GM12878 (cell line): ENCODE measurements around the gene AKAP13. TPM values are rescaled to one million over a fixed set of nuclear protein-coding genes. Genes with fewer than 3 reads are reported as not detected.

Source experiments
- ATAC-seq: fragments of 200-7000 bp; cut with Tn5 transposase; 3 replicates; pipeline ENCODE4 v1.9.1; 2020; ENCODE audit warnings: mild to moderate bottlenecking, moderate library complexity
- BruUV-seq: library from RNA; stranded (reverse); fragments of 400-500 nt; replicated peaks from 2 replicates; lab custom pipeline; 2021; lab: Mats Ljungman, UMichigan
- CTCF ChIA-PET: fragments of 300-600 bp; sonication (Branson Sonifier 250); formaldehyde crosslinking; extraction: SDS; loops from one replicate; lab custom pipeline; 2021; ENCODE audit warnings: inconsistent platforms; lab: Yijun Ruan, JAX
- POLR2A ChIA-PET: fragments of 350-600 bp; formaldehyde crosslinking; extraction: SDS; loops from one replicate; lab custom pipeline; 2021; ENCODE audit warnings: inconsistent platforms; lab: Charles Lee
- RAD21 ChIA-PET: fragments of 300-600 bp; sonication (Branson Sonifier 250); formaldehyde crosslinking; loops from one replicate; lab custom pipeline; 2023; ENCODE audit warnings: antibody characterized with exemption; ENCODE audit not compliant: unreplicated experiment; lab: Charles Lee
- SMC1A ChIA-PET: fragments of 300-600 bp; sonication (Branson Sonifier 250); formaldehyde crosslinking; loops from one replicate; lab custom pipeline; 2023; ENCODE audit not compliant: unreplicated experiment, uncharacterized antibody; lab: Charles Lee
- DNase-seq: peaks from one replicate; pipeline ENCODE4 v3.0.0-alpha.2; 2011; ENCODE audit warnings: low read depth, low spot score
- FAIRE-seq: peaks from 3 replicates; lab custom pipeline; 2011; peaks lifted over from hg19 to GRCh38; lab: Jason Lieb, UNC
- H2AFZ ChIP-seq: 2 replicates; pipeline ENCODE4 v1.6.0; 2011; ENCODE audit warnings: low read depth, low read length, control low read depth; ENCODE audit not compliant: control insufficient read depth
- H3K27ac ChIP-seq: 2 replicates; pipeline ENCODE4 v1.5.1; 2011; ENCODE audit warnings: control low read depth; ENCODE audit not compliant: control insufficient read depth, insufficient read depth
- H3K27me3 ChIP-seq, 2 experiments: replicated peaks in 1 of 2; 2 replicates each; pipeline versions ENCODE4 v1.6.0 to v1.6.1; 2011; ENCODE audit warnings: low read length in 1 of 2; ENCODE audit not compliant: control insufficient read depth in 2 of 2, insufficient read depth in 2 of 2
- H3K36me3 ChIP-seq, 2 experiments: 2 replicates each; pipeline ENCODE4 v1.5.1; 2011; ENCODE audit warnings: low read length in 1 of 2; ENCODE audit not compliant: control insufficient read depth in 2 of 2, insufficient read depth in 2 of 2
- H3K4me1 ChIP-seq: 2 replicates; pipeline ENCODE4 v1.6.1; 2011; ENCODE audit warnings: mild to moderate bottlenecking, low read length, moderate library complexity, mixed read lengths; ENCODE audit not compliant: control insufficient read depth, insufficient read depth
- H3K4me2 ChIP-seq: 2 replicates; pipeline ENCODE4 v1.6.0; 2011; ENCODE audit warnings: control low read depth; ENCODE audit not compliant: control insufficient read depth, insufficient read depth
- H3K4me3 ChIP-seq: fragments of 200-600 bp; sonication (generic); 2 replicates; pipeline ENCODE4 v1.5.1; 2016
- H3K79me2 ChIP-seq: 2 replicates; pipeline ENCODE4 v1.6.0; 2011; ENCODE audit warnings: low read length; ENCODE audit not compliant: control insufficient read depth, insufficient read depth
- H3K9ac ChIP-seq: 2 replicates; pipeline ENCODE4 v1.8.0; 2011; ENCODE audit warnings: low read length, control low read depth, mixed read lengths; ENCODE audit not compliant: control insufficient read depth, insufficient read depth
- H3K9me3 ChIP-seq: replicated peaks from 3 replicates; pipeline ENCODE4 v1.5.1; 2011; ENCODE audit warnings: mild to moderate bottlenecking, low read length; ENCODE audit not compliant: control insufficient read depth, insufficient read depth
- H4K20me1 ChIP-seq: 2 replicates; pipeline ENCODE4 v1.6.0; 2011; ENCODE audit not compliant: control insufficient read depth, insufficient read depth
- BCL11A ChIP-seq: IDR thresholded peaks from 2 replicates; pipeline ENCODE4 v1.6.1; 2011; ENCODE audit warnings: low read depth, low read length
- IKZF1 ChIP-seq: fragments of 450-650 bp; conservative IDR thresholded peaks from 2 replicates; pipeline ENCODE4 v1.6.1; 2017; ENCODE audit warnings: antibody characterized with exemption, mild to moderate bottlenecking
- IRF4 ChIP-seq: IDR thresholded peaks from 2 replicates; pipeline ENCODE4 v1.6.1; 2011; ENCODE audit warnings: low read depth, low read length
- MAX ChIP-seq: IDR thresholded peaks from 2 replicates; pipeline ENCODE4 v1.6.1; 2012; ENCODE audit warnings: low read depth, low read length, improper control_type of control experiment
- MEF2B ChIP-seq: fragments of 450-650 bp; IDR thresholded peaks from 2 replicates; pipeline ENCODE4 v1.6.1; 2018; ENCODE audit warnings: mild to moderate bottlenecking, moderate library complexity; ENCODE audit not compliant: partially characterized antibody, poor library complexity, severe bottlenecking
- NR2C1 ChIP-seq: fragments of 450-650 bp; IDR thresholded peaks from 2 replicates; pipeline ENCODE4 v1.6.1; 2017; ENCODE audit warnings: antibody characterized with exemption, mild to moderate bottlenecking, moderate library complexity
- ZNF207 ChIP-seq: fragments of 450-650 bp; IDR thresholded peaks from 2 replicates; pipeline ENCODE4 v1.6.1; 2014; ENCODE audit warnings: antibody characterized with exemption, mild to moderate bottlenecking, borderline replicate concordance
- ZNF592 ChIP-seq: fragments of 450-650 bp; IDR thresholded peaks from 2 replicates; pipeline ENCODE4 v1.6.1; 2017; ENCODE audit warnings: mild to moderate bottlenecking, moderate library complexity
- WGBS: methylation state at CpG from one replicate; pipeline ENCODE4 v1.1.6; 2016; ENCODE audit warnings: low lambda C conversion rate; ENCODE audit not compliant: insufficient replicate concordance, insufficient coverage; ENCODE audit errors: missing lambda C conversion rate; 5-methylcytosine and 5-hydroxymethylcytosine counted together
- in situ Hi-C: fragments of 300-500 bp; cut with MboI; formaldehyde crosslinking; loops from 9 replicates; pipeline ENCODE4 v1.14.3; 2018; ENCODE audit warnings: mixed read lengths
- intact Hi-C: fragments of 100-400 bp; cut with micrococcal nuclease; formaldehyde crosslinking; loops from one replicate; pipeline ENCODE4 v1.14.2; 2022; ENCODE audit not compliant: unreplicated experiment
- polyA plus RNA-seq, 11 experiments: library from polyadenylated mRNA; depleted of rRNA in 4 of 11; unstranded in 6 of 11; stranded (reverse) in 5 of 11; fragments of >200 nt; fragmentation: Nextera tagmentation in 4 of 11; fragmentation: Illumina TruSeq in 1 of 11; extraction: Ambion mirVana in 4 of 11; extraction: Trizol in 1 of 11; gene quantifications; 1 replicate in 1 of 11; 2 replicates in 10 of 11; pipeline versions ENCODE4 v1.2.1 to v1.2.3, GENCODE V29; 2011 to 2016; ENCODE audit warnings: inconsistent platforms in 2 of 11, missing spikeins in 2 of 11, low read depth in 1 of 11
- total RNA-seq, 4 experiments: library from RNA; depleted of rRNA in 3 of 4; stranded (reverse); fragments of >200 nt in 3 of 4; fragmentation: Illumina TruSeq in 1 of 4; extraction: Trizol in 1 of 4; gene quantifications; 2 replicates each; pipeline versions ENCODE4 v1.2.1 to v1.2.3, GENCODE V29; 2013 to 2021

The AKAP13 gene
- total and polyA plus RNA-seq, 10 of the 15 experiments (the other 5 are each of a cell fraction or from before 2014, with no cell fraction given) = 14.4 to 74.9 (median 55.1) TPM

GRCh38 chr15:85789496-85789875, 409.1 kb downstream of the AKAP13 start (continued):
- no peak for TF ChIP-seq ZNF592
- no peak for TF ChIP-seq ZNF207

GRCh38 chr15:85792102-85792731, 411.8 kb downstream of the AKAP13 start:
- in situ Hi-C loops (no loop called here), intact Hi-C loops (loop anchor here (5.0 kb wide), 1 partner anchor 45 kb away; no protein-coding TSS in a partner anchor)
- TF ChIP-seq NR2C1 = no peak
- TF ChIP-seq MEF2B = no peak
- TF ChIP-seq IRF4 = no peak
- no peak for TF ChIP-seq MAX
- TF ChIP-seq BCL11A = no peak
- TF ChIP-seq IKZF1 = no peak
- H3K27me3 ChIP-seq = no peaks in the 10 kb centered on the region
- CTCF ChIA-PET = interaction anchor here (0.9 to 1.2 kb wide), 2 partner anchors 8 to 14 kb away, joined by 3 read pairs; no protein-coding TSS in a partner anchor
- no peak overlapping the region for H2AFZ ChIP-seq
- no TSS peak for BruUV-seq
- no peak overlapping the region for H3K27ac ChIP-seq
- H4K20me1 ChIP-seq = peaks cover 5% of the 10 kb centered on the region; the same call in 1 of the 2 replicates
- H3K4me3 ChIP-seq = no peak overlapping the region
- SMC1A ChIA-PET = no interaction called here
- H3K36me3 ChIP-seq = no peaks in the 10 kb centered on the region
- RAD21 ChIA-PET = interaction anchor here (1.2 kb wide), 1 partner anchor 89 kb away, joined by 3 read pairs; no protein-coding TSS in a partner anchor
- DNase-seq (no peak), FAIRE-seq (no peak), ATAC-seq (no peak)
- H3K9ac ChIP-seq = no peak overlapping the region
- peaks cover 5% of the 10 kb centered on the region for H3K79me2 ChIP-seq
- peaks cover 14% of the 10 kb centered on the region for H3K4me1 ChIP-seq
- WGBS = 94% methylated on average over 4 of the region's 4 CpGs
- peak overlapping the region; percentile 17; the same call in 1 of the 2 replicates for H3K4me2 ChIP-seq
- POLR2A ChIA-PET = no interaction called here
- H3K9me3 ChIP-seq = no peaks in the 10 kb centered on the region
